Measurements from ENCODE around the gene ARHGEF33. TPM values are rescaled to one million over a fixed set of nuclear protein-coding genes. Genes with fewer than 3 reads are reported as not detected.

Gene ARHGEF33
- total and polyA plus RNA-seq, 2 of the 13 experiments (the other 11 are each of a cell fraction or from before 2014, with no cell fraction given), result 0.04 TPM; not detected in 1

- TF ChIP-seq MLLT10 (CRISPR knock-in tag; IDR thresholded peaks at IDR 0.05) (no peak), ISL2 (CRISPR knock-in tag; IDR thresholded peaks at IDR 0.05) (peak; percentile 50; the same call in 1 of the 2 replicates), ZSCAN25 (CRISPR knock-in tag; IDR thresholded peaks at IDR 0.05) (0 out of 2 replicates have a peak, but pooled peaks have one; percentile 57), SAFB2 (CRISPR knock-in tag; IDR thresholded peaks at IDR 0.05; ENCODE audit: borderline replicate concordance, low read depth) (peak; percentile 98), TIGD3 (CRISPR knock-in tag; IDR thresholded peaks at IDR 0.05; ENCODE audit: borderline replicate concordance) (no peak), ZNF563 (CRISPR knock-in tag; IDR thresholded peaks at IDR 0.05) (peak; percentile 91; the same call in 1 of the 2 replicates), EZH2 (conservative IDR thresholded peaks at IDR 0.05; ENCODE audit: low read depth, low read length) (no peak), RCOR2 (CRISPR knock-in tag; IDR thresholded peaks at IDR 0.05) (no peak), ZSCAN20 (CRISPR knock-in tag; IDR thresholded peaks at IDR 0.05; ENCODE audit: borderline replicate concordance) (0 out of 2 replicates have a peak, but pooled peaks have one; percentile 38), ZNF672 (CRISPR knock-in tag; IDR thresholded peaks at IDR 0.05) (0 out of 2 replicates have a peak, but pooled peaks have one; percentile 13), STAT6 (CRISPR knock-in tag; IDR thresholded peaks at IDR 0.05; ENCODE audit: borderline replicate concordance) (peak; percentile 76; the same call in 1 of the 2 replicates), POLR2AphosphoS5 (IDR thresholded peaks at IDR 0.05; ENCODE audit: low read depth, low read length) (peak; percentile 84), ZNF275 (CRISPR knock-in tag; IDR thresholded peaks at IDR 0.05; ENCODE audit: borderline replicate concordance) (peak; percentile 91; the same call in 1 of the 2 replicates), GLI4 (CRISPR knock-in tag; IDR thresholded peaks at IDR 0.05; ENCODE audit: borderline replicate concordance) (peak; percentile 64; the same call in 1 of the 2 replicates), MZF1 (CRISPR knock-in tag; IDR thresholded peaks at IDR 0.05; ENCODE audit: borderline replicate concordance) (no peak), ZNF589 (CRISPR knock-in tag; conservative IDR thresholded peaks at IDR 0.05) (no peak), SOX5 (CRISPR knock-in tag; IDR thresholded peaks at IDR 0.05; ENCODE audit: borderline replicate concordance) (peak; percentile 20; the same call in 1 of the 2 replicates), ARID5B (CRISPR knock-in tag; IDR thresholded peaks at IDR 0.05) (peak; percentile 57; the same call in 1 of the 2 replicates), ATF1 (CRISPR knock-in tag; IDR thresholded peaks at IDR 0.05) (peak; percentile 65; the same call in 1 of the 2 replicates)
Measured at GRCh38 chr2:38875576-38876367, 13.9 kb upstream of the ARHGEF33 start, which contains the start of the genes DHX57 and MORN2 (continued).
